ENCODE data around the gene TCP1.

DNA sequence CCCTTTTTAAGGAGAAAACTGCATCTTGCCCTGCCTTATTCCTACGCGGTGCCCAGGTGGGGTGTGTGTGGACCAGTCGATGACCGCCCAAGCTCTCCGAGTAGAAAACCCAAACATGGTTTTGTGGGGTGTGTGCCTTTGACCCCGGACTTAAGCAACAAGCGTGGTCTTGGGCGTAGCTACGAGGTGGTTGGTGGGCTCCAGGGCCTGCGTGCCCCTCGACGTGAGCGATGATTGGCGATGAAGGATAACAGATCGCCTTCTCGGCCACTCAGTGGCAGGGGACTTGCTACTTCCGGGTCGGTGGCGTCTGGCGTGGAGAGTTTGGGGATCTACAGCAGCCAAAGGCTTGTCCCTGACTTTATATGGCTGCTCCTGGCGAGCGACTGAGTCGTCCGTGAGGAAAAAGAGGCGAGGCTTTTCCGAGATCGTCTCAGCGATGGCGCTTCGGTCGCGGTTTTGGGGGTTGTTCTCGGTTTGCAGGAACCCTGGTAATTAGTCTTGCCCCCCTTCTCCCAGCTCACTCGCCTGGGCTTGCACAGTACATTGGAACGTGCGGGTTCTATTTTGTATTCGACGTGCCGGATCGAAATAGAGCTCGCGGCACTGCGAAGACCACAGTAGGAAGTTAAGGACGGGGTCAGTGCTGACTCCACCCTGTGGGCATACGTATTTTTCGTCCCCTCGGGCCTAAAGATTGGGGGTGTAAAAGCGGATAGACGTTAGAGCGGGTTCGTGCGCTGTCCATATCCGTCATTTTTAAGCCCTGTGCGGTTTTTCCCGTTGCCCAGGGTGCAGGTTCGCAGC, 950 bp upstream of the TCP1 start, which contains the start of gene MRPL18:
- TF ChIP-seq EZH2 (IDR thresholded peaks at IDR 0.05; ENCODE audit: insufficient read depth, poor library complexity, severe bottlenecking) (no peak), EZH2phosphoT487 (IDR thresholded peaks at IDR 0.05; ENCODE audit: insufficient read depth, low read depth) (no peak)

Measured in GM23248 (cell line).